SU-DHL-6 (cell line): Measurements from ENCODE around the gene USP10.

Experiments
- EZH2phosphoT487 ChIP-seq: fragments of 200-600 bp; sonication (generic), shearing (Covaris generic); conservative IDR thresholded peaks from 2 replicates; pipeline ENCODE4 v1.6.1; 2018; ENCODE audit warnings: mild to moderate bottlenecking, antibody characterized with exemption, low read length, moderate library complexity, mixed read lengths
- TF ChIP-seq, protein P1 (sequence below): fragments of 200-600 bp; sonication (generic); IDR thresholded peaks from one replicate; pipeline ENCODE4 v1.5.1; 2017; ENCODE audit warnings: antibody characterized with exemption, mild to moderate bottlenecking, low read length, moderate library complexity; ENCODE audit not compliant: insufficient read depth, poor library complexity, severe bottlenecking

DNA sequence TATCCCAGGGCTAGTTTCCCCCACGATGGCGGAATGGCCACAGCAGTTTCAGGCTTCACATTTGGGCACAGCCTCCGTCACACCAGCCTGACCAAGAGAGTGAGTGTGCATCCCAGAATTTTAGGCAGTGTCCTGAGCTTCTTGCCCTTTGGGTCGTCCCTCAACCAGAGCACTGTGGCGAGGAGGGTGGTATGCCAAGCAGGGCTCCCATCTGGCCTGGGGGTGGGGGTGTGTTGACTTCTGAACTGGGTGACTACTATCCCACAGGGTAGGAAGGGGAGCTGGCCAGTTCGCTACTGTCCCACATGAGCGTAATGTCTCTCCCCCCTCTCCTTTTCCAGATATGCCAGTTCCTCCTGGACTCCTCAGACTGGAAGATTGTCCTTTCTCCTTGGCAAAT lies 16.1 kb downstream of the USP10 start:
- TF ChIP-seq, protein P1, sequence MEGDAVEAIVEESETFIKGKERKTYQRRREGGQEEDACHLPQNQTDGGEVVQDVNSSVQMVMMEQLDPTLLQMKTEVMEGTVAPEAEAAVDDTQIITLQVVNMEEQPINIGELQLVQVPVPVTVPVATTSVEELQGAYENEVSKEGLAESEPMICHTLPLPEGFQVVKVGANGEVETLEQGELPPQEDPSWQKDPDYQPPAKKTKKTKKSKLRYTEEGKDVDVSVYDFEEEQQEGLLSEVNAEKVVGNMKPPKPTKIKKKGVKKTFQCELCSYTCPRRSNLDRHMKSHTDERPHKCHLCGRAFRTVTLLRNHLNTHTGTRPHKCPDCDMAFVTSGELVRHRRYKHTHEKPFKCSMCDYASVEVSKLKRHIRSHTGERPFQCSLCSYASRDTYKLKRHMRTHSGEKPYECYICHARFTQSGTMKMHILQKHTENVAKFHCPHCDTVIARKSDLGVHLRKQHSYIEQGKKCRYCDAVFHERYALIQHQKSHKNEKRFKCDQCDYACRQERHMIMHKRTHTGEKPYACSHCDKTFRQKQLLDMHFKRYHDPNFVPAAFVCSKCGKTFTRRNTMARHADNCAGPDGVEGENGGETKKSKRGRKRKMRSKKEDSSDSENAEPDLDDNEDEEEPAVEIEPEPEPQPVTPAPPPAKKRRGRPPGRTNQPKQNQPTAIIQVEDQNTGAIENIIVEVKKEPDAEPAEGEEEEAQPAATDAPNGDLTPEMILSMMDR = no peak
- no peak for TF ChIP-seq EZH2phosphoT487
